Keratinocyte (primary cell): ENCODE results near the gene IGF1. TPM values are rescaled to one million over a fixed set of nuclear protein-coding genes. Genes with fewer than 3 reads are reported as not detected.
"Not testable (repeated sequence)": the region's sequence is repeated elsewhere in the genome, so short reads cannot be mapped to it uniquely, and the experiment has no call there.

Source experiments
- DNase-seq: peaks from one replicate; pipeline ENCODE4 v3.0.0-alpha.2; 2011; ENCODE audit warnings: low read depth, missing footprints, low spot score
- FAIRE-seq: peaks from 2 replicates; lab custom pipeline; 2011; peaks lifted over from hg19 to GRCh38; lab: Jason Lieb, UNC
- H2AFZ ChIP-seq: 2 replicates; pipeline ENCODE4 v1.6.0; 2012; ENCODE audit warnings: low read length, control low read depth, inconsistent platforms; ENCODE audit not compliant: control insufficient read depth
- H3K27ac ChIP-seq: 2 replicates; pipeline ENCODE4 v1.5.1; 2011; ENCODE audit warnings: low read length; ENCODE audit not compliant: control insufficient read depth, insufficient read depth
- H3K27me3 ChIP-seq: 3 replicates; pipeline ENCODE4 v1.6.0; 2011; ENCODE audit warnings: low read length; ENCODE audit not compliant: control insufficient read depth, insufficient read depth; ENCODE audit errors: extremely low read depth
- H3K36me3 ChIP-seq, 2 experiments: 2 replicates in 1 of 2; 3 replicates in 1 of 2; pipeline ENCODE4 v1.5.1; 2011; ENCODE audit warnings: low read length in 2 of 2, mild to moderate bottlenecking in 1 of 2; ENCODE audit not compliant: control insufficient read depth in 2 of 2, insufficient read depth in 2 of 2; ENCODE audit errors: extremely low read depth in 1 of 2
- H3K4me1 ChIP-seq: 3 replicates; pipeline ENCODE4 v1.5.1; 2011; ENCODE audit warnings: low read length; ENCODE audit not compliant: control insufficient read depth, insufficient read depth; ENCODE audit errors: extremely low read depth
- H3K4me2 ChIP-seq: 3 replicates; pipeline ENCODE4 v1.6.0; 2011; ENCODE audit warnings: low read depth, low read length; ENCODE audit not compliant: control insufficient read depth, insufficient read depth; ENCODE audit errors: extremely low read depth
- H3K4me3 ChIP-seq, 3 experiments: fragments of 200-600 bp in 1 of 3; sonication (generic) in 1 of 3; 2 replicates in 2 of 3; 3 replicates in 1 of 3; pipeline ENCODE4 v1.5.1; 2011 to 2016; ENCODE audit warnings: low read length in 3 of 3, mild to moderate bottlenecking in 3 of 3, control low read depth in 2 of 3, inconsistent platforms in 1 of 3, low read depth in 1 of 3, mixed read lengths in 1 of 3, mixed run types in 1 of 3, moderate library complexity in 1 of 3; ENCODE audit not compliant: control insufficient read depth in 2 of 3, insufficient read depth in 2 of 3; ENCODE audit errors: extremely low read depth in 1 of 3
- H3K79me2 ChIP-seq: 2 replicates; pipeline ENCODE4 v1.6.0; 2012; ENCODE audit warnings: low read length; ENCODE audit not compliant: control insufficient read depth, insufficient read depth
- H3K9ac ChIP-seq: 3 replicates; pipeline ENCODE4 v1.6.0; 2011; ENCODE audit warnings: low read length; ENCODE audit not compliant: control insufficient read depth, insufficient read depth; ENCODE audit errors: extremely low read depth
- H3K9me1 ChIP-seq: 3 replicates; pipeline ENCODE4 v1.6.0; 2011; ENCODE audit warnings: low read length; ENCODE audit not compliant: control insufficient read depth, insufficient read depth; ENCODE audit errors: extremely low read depth
- H3K9me3 ChIP-seq: 2 replicates; pipeline ENCODE4 v1.5.1; 2012; ENCODE audit warnings: low read depth, low read length; ENCODE audit not compliant: control insufficient read depth
- H4K20me1 ChIP-seq: 3 replicates; pipeline ENCODE4 v1.6.0; 2011; ENCODE audit warnings: low read length; ENCODE audit not compliant: control insufficient read depth, insufficient read depth; ENCODE audit errors: extremely low read depth
- EZH2 ChIP-seq: IDR thresholded peaks from one replicate; pipeline ENCODE4 v1.6.1; 2012; ENCODE audit warnings: inconsistent platforms, mild to moderate bottlenecking, low read length, moderate library complexity
- dilution Hi-C: fragments of 300-500 bp; cut with MboI; formaldehyde crosslinking; loops from one replicate; pipeline ENCODE4 v1.7.0; 2020; ENCODE audit warnings: low sequenced_read_pairs; ENCODE audit not compliant: extremely low pct_ligation_motif_present
- polyA plus RNA-seq, 5 experiments: library from polyadenylated mRNA; depleted of rRNA in 3 of 5; stranded (reverse) in 3 of 5; stranded (forward) in 1 of 5; unstranded in 1 of 5; fragments of >200 nt; gene quantifications; 1 replicate in 1 of 5; 2 replicates in 3 of 5; 3 replicates in 1 of 5; pipeline versions ENCODE4 v1.2.1 to v1.2.3, GENCODE V29; 2011 to 2012; ENCODE audit warnings: missing spikeins in 2 of 5, low read depth in 1 of 5, low replicate concordance in 1 of 5
- TF ChIP-seq, protein P1 (sequence below), 3 experiments: IDR thresholded peaks in 1 of 3; conservative IDR thresholded peaks in 1 of 3; optimal IDR thresholded peaks in 1 of 3; 2 replicates in 2 of 3; 3 replicates in 1 of 3; pipeline versions ENCODE3 to v1.5.1; 2011; ENCODE audit warnings: low read length in 3 of 3, mild to moderate bottlenecking in 3 of 3, moderate library complexity in 2 of 3, control low read depth in 1 of 3, inconsistent platforms in 1 of 3; ENCODE audit not compliant: insufficient read depth in 2 of 3; ENCODE audit errors: extremely low read depth in 1 of 3

The IGF1 gene
- polyA plus RNA-seq, 1 donor (not counting 4 experiments of a cell fraction or from before 2014, with no cell fraction given): not detected

GRCh38 chr12:102364709-102365108, 115.7 kb downstream of the IGF1 start:
- Histone ChIP-seq H4K20me1 (no peaks in the 10 kb centered on the region), H3K9ac (no peak overlapping the region), H2AFZ (no peak overlapping the region), H3K4me2 (no peak overlapping the region), H3K4me1 (no peaks in the 10 kb centered on the region), H3K9me1 (no peaks in the 10 kb centered on the region), H3K27ac (no peak overlapping the region), H3K9me3 (no peaks in the 10 kb centered on the region), H3K36me3 (no peaks in the 10 kb centered on the region), H3K27me3 (no peaks in the 10 kb centered on the region), H3K4me3 (no peak overlapping the region), H3K79me2 (no peaks in the 10 kb centered on the region)
- TF ChIP-seq EZH2: no peak
- FAIRE-seq (no peak), DNase-seq (no peak)
- dilution Hi-C loops: no loop called here

DNA sequence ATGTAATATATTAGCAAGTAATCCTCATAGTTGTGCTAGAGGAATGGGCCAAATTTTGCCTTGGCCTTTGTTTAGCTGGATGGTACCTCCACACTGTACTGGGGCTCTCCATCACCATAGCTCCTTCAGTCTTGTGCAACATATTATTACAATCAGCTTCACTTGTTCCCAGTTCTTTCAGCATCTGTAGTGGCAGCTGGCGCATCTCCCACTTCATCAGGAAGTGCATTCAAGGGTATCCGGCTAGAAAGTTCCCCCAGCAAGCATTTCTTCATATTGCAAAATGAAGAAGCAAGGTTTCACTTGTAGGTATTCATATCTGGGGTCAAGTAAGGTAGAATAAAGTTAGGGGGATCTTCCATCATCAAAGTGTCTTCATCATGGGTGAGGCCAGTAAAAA, 123.7 kb downstream of the IGF1 start:
- dilution Hi-C loops: no loop called here
- Histone ChIP-seq H4K20me1 (no peaks in the 10 kb centered on the region), H3K9ac (no peak overlapping the region), H2AFZ (no peak overlapping the region), H3K4me1 (no peaks in the 10 kb centered on the region), H3K9me1 (no peaks in the 10 kb centered on the region), H3K4me3 (no peak overlapping the region), H3K27me3 (no peaks in the 10 kb centered on the region), H3K27ac (no peak overlapping the region), H3K79me2 (no peaks in the 10 kb centered on the region), H3K36me3 (no peaks in the 10 kb centered on the region), H3K9me3 (no peaks in the 10 kb centered on the region), H3K4me2 (no peak overlapping the region)
- FAIRE-seq (no peak), DNase-seq (no peak)
- TF ChIP-seq EZH2: no peak
- TF ChIP-seq, protein P1, sequence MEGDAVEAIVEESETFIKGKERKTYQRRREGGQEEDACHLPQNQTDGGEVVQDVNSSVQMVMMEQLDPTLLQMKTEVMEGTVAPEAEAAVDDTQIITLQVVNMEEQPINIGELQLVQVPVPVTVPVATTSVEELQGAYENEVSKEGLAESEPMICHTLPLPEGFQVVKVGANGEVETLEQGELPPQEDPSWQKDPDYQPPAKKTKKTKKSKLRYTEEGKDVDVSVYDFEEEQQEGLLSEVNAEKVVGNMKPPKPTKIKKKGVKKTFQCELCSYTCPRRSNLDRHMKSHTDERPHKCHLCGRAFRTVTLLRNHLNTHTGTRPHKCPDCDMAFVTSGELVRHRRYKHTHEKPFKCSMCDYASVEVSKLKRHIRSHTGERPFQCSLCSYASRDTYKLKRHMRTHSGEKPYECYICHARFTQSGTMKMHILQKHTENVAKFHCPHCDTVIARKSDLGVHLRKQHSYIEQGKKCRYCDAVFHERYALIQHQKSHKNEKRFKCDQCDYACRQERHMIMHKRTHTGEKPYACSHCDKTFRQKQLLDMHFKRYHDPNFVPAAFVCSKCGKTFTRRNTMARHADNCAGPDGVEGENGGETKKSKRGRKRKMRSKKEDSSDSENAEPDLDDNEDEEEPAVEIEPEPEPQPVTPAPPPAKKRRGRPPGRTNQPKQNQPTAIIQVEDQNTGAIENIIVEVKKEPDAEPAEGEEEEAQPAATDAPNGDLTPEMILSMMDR (optimal IDR thresholded peaks at IDR 0.05 in 1 of 3, IDR thresholded peaks at IDR 0.05 in 1 of 3, conservative IDR thresholded peaks at IDR 0.05 in 1 of 3; ENCODE audit: extremely low read depth in 1 of 3, insufficient read depth in 2 of 3, low read length in 3 of 3): no peak

DNA sequence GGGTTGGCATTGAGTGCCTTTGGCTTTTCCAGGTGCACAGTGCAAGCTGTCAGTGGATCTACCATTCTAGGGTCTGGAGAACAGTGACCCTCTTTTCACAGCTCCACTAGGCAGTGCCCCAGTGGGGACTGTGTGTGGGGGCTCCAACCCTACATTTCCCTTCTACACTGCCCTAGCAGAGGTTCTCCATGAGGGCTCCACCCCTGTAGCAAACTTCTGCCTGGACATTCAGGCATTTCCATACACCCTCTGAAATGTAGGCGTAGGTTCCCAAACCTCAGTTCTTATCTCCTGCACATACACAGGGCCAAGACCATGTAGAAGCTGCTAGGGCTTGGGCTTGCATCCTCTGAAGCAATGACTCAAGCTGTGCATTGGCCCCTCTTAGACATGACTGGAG, 126.1 kb downstream of the IGF1 start:
- H3K9me1 ChIP-seq, H3K4me1 ChIP-seq, H2AFZ ChIP-seq: not testable (repeated sequence)

More for the DNA sequence above, 126.1 kb downstream of the IGF1 start:
- H3K9ac ChIP-seq, H3K27ac ChIP-seq, H4K20me1 ChIP-seq, H3K36me3 ChIP-seq, H3K4me3 ChIP-seq, dilution Hi-C loops, H3K9me3 ChIP-seq, H3K27me3 ChIP-seq, H3K79me2 ChIP-seq, DNase-seq, H3K4me2 ChIP-seq, FAIRE-seq: not testable (repeated sequence)
